ENCODE results near the gene TTC9.

The TTC9 gene

DNA sequence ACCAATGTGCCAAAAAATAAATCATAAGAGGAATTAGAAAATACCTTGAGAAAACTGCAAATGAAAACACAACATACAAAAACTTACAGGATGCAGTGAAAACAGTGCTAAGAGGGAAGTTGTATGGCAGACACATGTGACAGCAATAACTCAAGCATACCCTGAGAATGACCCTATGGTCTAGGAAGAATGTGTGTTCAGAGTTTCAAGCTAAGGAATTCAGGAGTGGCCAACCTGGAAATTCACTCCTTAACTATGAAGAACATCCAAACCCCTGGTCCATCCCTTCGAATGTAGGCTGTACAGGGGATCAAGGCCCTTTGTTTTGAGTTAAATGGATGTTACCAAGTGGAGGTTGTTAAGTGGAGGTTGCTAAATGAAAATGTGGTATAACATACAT is 16.7 kb upstream of the TTC9 start:
- Mint-ChIP-seq H3K4me1 (peaks cover 11% of the 10 kb centered on the region), H3K36me3 (peaks cover 37% of the 10 kb centered on the region), H3K9me3 (peaks cover 14% of the 10 kb centered on the region), H3K4me3 (no peak overlapping the region), H3K27ac (peak overlapping the region; percentile 23), H3K27me3 (no peaks in the 10 kb centered on the region)
- no peak for ATAC-seq (ENCODE audit: low read depth)
- DNase-seq (ENCODE audit: low spot score in 2 of 2): no peak

DNA sequence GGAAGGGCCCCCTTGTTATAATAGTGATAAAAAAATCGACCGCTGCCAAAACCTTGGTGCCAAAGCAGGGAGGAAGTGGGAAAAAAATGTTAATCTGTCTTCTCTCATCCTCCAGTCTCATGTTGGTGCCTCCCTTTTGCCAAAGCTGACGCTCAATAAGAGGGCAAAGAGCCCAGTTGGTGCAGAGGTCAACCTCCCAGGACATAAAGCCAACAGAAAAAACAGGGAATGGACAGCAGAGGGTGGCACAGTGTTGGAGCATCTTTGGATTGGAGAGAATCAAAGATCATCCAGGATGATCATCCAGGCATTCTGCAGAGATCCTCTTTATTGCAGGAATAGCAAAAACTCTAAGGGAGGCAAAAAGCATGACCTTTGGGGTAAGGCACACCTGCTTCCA is 9.8 kb upstream of the TTC9 start:
- DNase-seq (ENCODE audit: low spot score in 2 of 2): no peak
- peaks cover 11% of the 10 kb centered on the region for H3K4me1 Mint-ChIP-seq
- H3K9me3 Mint-ChIP-seq: peaks cover 4% of the 10 kb centered on the region
- H3K36me3 Mint-ChIP-seq: peaks cover 23% of the 10 kb centered on the region
- H3K27ac Mint-ChIP-seq: no peak overlapping the region
- no peaks in the 10 kb centered on the region for H3K27me3 Mint-ChIP-seq
- no peak overlapping the region for H3K4me3 Mint-ChIP-seq
- ATAC-seq (ENCODE audit: low read depth): no peak

DNA sequence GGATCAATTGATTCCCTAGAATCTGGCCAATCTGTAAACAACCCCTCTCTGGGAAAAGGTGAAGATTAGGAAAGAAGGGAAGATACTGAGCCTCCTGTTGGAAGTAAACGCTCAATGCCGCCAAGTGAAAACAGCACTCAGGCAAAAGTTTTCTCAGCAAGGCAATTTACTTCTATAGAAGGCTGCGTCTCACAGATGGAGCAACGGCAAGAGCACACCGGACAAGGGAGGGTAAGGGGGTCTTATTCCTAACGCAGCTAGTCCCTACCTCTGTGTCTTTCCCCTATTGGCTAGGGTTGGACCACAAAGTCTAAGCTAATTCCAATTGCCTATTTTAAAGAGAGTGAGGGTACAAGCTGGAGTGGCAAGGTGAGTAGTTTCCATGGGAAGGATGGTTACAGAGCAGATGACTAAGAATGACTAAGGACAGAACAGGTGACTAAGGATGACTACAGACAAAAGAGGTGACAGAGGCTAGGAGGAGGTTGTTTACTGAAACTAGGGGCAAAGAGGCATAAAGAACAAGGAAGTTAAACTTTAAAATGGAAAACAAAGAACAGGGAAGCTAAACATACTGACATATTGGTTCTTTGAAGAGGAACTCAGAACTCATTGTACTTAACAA is 5.6 kb upstream of the TTC9 start:
- DNase-seq (ENCODE audit: low spot score in 2 of 2) (no peak), ATAC-seq (ENCODE audit: low read depth) (no peak)
- Mint-ChIP-seq H3K4me3 (no peak overlapping the region), H3K27ac (peak overlapping the region; percentile 2), H3K4me1 (peaks cover 26% of the 10 kb centered on the region), H3K27me3 (no peaks in the 10 kb centered on the region), H3K9me3 (peaks cover 2% of the 10 kb centered on the region), H3K36me3 (peaks cover 14% of the 10 kb centered on the region)

DNA sequence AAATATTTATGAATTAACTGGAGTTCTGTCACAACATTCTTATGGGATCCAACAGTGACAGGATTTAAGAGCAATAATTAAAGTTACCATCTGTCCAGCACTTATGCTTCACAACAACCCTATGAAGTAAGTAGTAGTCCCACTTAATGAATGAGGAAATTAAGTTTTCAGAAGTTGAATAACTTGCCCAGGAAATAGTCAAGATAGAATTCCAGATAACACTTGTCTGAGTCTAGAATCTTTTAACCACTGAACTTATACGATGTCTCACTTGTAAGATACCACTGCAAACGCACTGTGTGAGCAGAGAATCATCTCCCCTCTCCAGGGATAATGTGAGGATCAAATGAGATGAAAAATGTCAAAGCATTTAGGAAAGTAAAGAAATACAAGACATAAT is 3.3 kb upstream of the TTC9 start:
- H3K4me3 Mint-ChIP-seq: no peak overlapping the region
- H3K4me1 Mint-ChIP-seq: peaks cover 27% of the 10 kb centered on the region
- DNase-seq (ENCODE audit: low spot score in 2 of 2) (no peak), ATAC-seq (ENCODE audit: low read depth) (no peak)
- no peaks in the 10 kb centered on the region for H3K27me3 Mint-ChIP-seq
- peaks cover 2% of the 10 kb centered on the region for H3K9me3 Mint-ChIP-seq
- peaks cover 11% of the 10 kb centered on the region for H3K36me3 Mint-ChIP-seq
- no peak overlapping the region for H3K27ac Mint-ChIP-seq

DNA sequence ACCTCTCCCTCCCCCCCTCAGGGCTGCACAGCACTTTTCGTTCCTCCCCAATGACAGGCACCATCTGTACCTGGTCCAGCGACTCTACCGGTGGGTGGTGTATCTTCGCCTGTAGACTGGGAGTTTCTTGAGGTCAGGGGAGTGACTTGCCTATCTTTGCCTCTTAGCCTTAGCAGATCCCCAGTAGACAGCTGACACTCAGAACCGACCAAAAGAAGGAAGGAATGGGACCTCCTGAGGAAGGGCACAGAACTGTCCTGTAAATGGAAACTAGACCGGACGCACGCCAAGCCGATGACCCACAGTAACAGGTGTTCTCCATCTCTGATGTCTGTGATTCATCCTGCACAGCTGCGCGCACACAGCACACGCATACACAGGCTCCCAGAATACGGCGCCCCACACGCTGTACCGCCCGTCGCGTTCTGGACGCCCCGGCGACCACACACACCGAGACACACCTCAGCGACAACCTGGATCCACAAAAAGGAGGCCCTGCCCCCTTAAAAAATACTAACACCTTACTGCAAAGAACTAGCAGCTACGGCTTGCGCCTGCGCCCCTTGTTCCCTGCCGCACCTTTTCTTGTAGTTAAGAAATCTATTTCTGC is 673 bp upstream of the TTC9 start:
- no peaks in the 10 kb centered on the region for H3K27me3 Mint-ChIP-seq
- peaks cover 2% of the 10 kb centered on the region for H3K9me3 Mint-ChIP-seq
- H3K27ac Mint-ChIP-seq: peak overlapping the region; percentile 61
- peaks cover 40% of the 10 kb centered on the region for H3K4me1 Mint-ChIP-seq
- H3K4me3 Mint-ChIP-seq: peak overlapping the region; percentile 90
- ATAC-seq (ENCODE audit: low read depth) (peak; percentile 66), DNase-seq (ENCODE audit: low spot score in 2 of 2) (peak; percentile 28 to 37)
- H3K36me3 Mint-ChIP-seq: peaks cover 5% of the 10 kb centered on the region

DNA sequence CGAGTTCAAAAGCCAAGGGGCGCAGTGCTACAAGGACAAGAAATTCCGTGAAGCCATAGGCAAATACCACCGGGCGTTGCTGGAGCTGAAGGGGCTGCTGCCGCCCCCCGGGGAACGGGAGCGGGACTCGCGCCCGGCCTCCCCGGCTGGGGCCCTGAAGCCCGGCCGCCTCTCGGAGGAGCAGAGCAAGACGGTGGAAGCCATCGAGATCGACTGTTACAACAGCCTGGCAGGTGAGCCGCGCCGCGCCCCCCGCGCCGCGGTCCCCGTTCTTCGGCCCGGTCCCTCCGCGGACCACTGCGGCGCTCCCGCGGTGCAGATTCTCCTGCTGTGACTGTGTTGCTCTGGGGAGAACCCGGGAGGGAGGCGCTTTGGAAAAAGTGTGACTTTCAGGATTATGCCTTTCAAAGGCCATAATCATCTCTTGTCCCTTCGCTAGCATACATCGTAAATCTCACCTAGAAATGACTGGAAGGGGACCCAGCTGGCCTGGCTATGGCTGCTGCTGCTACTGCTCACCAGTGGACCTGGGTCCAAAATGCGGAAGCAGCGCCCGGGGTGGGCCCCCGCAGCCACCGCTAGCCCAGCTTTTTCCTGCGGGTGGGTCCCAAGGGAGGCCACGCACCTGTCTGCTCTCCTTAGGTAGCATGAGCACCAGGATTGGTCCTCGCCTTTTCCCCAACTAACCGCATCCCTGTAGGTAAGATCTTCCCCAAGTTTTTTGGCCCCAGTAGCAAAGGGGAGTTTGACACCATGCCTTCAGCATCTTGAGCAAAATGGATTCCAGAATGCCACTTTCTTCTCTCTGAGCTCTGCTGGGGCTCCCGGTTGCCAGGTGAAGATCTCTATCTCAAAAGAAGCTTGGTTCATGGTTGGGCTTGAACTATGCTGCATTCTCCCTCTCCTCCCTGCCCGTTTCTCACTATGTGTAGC is 853 bp downstream of the TTC9 start:
- Mint-ChIP-seq H3K36me3 (peaks cover 2% of the 10 kb centered on the region), H3K4me1 (peaks cover 40% of the 10 kb centered on the region), H3K9me3 (no peaks in the 10 kb centered on the region), H3K4me3 (peak overlapping the region; percentile 94), H3K27ac (peak overlapping the region; percentile 89), H3K27me3 (no peaks in the 10 kb centered on the region)
- peak; percentile 37 to 46 for DNase-seq (ENCODE audit: low spot score in 2 of 2)
- peak; percentile 43 for ATAC-seq (ENCODE audit: low read depth)

DNA sequence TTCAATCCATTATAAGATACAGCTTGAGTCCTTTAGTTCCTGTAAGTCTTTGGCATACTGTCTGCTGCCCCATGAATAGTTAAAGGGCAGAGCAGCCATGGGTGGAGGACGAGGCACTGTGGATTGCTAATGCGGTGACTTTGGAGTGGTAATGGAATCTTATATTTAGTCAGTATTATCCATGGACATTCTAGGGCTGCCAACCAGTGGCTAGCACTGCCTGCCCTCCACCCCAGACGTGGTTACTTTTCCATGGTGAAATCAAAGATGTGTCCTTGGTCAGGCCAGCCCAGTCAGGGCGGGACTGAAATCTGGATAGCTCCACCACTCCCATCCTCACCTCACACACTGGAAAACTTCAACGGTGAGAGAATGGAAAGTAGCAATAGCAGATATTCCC is 2.3 kb downstream of the TTC9 start:
- no peak for ATAC-seq (ENCODE audit: low read depth)
- Mint-ChIP-seq H3K27me3 (no peaks in the 10 kb centered on the region), H3K27ac (peak overlapping the region; percentile 89)

DNA sequence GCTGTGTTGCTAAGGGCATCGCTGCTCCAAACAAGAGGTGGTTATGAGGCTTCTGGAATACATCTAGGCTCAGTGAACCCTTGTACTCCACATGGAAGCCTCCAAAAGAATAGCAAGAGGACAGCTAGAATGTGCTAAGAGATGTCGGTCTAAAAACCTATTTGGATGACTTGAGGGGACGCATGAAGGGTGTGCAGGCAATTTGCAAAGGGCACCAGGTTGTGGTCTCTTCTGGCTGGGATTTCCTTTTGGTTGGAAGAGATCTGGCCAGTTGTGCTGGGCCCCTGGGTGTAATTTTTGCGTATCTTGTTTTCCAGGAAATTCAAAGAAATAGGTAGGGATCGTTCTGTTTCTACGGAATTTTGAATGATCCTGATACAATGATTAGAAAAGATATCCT is 4.2 kb downstream of the TTC9 start:
- no peak overlapping the region for H3K4me3 Mint-ChIP-seq
- peaks cover 11% of the 10 kb centered on the region for H3K36me3 Mint-ChIP-seq
- peak overlapping the region; percentile 10 for H3K27ac Mint-ChIP-seq
- ATAC-seq (ENCODE audit: low read depth) (no peak), DNase-seq (ENCODE audit: low spot score in 2 of 2) (no peak)
- H3K4me1 Mint-ChIP-seq: peaks cover 45% of the 10 kb centered on the region
- no peaks in the 10 kb centered on the region for H3K27me3 Mint-ChIP-seq
- no peaks in the 10 kb centered on the region for H3K9me3 Mint-ChIP-seq

More for the DNA sequence above, 2.3 kb downstream of the TTC9 start:
- peaks cover 46% of the 10 kb centered on the region for H3K4me1 Mint-ChIP-seq
- H3K4me3 Mint-ChIP-seq: peak overlapping the region; percentile 94
- no peak for DNase-seq (ENCODE audit: low spot score in 2 of 2)
- H3K9me3 Mint-ChIP-seq: no peaks in the 10 kb centered on the region
- H3K36me3 Mint-ChIP-seq: peaks cover 6% of the 10 kb centered on the region

DNA sequence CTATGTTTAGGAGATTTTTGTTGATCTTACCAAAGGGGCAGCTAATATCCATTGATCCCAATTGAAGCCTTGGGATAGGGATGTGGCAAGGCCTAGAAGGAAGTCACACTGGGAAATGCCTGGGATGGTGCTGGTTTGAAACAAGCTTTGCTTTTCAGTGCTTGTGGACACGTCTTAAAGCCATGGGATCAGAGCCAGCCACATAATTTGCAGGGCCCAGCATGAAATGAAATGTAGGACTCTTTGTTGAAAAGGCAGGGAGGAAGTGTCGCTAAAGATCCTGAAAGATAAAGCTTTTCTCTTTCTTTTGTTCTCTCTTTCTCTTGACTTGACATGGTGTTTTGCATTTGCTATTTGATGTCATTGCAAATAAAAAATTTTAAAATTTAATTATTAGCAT is 5.0 kb downstream of the TTC9 start:
- Mint-ChIP-seq H3K36me3 (peaks cover 11% of the 10 kb centered on the region), H3K4me1 (peaks cover 47% of the 10 kb centered on the region), H3K27me3 (no peaks in the 10 kb centered on the region), H3K9me3 (no peaks in the 10 kb centered on the region), H3K27ac (peak overlapping the region; percentile 10), H3K4me3 (peak overlapping the region; percentile 29)
- DNase-seq (ENCODE audit: low spot score in 2 of 2): no peak
- no peak for ATAC-seq (ENCODE audit: low read depth)

DNA sequence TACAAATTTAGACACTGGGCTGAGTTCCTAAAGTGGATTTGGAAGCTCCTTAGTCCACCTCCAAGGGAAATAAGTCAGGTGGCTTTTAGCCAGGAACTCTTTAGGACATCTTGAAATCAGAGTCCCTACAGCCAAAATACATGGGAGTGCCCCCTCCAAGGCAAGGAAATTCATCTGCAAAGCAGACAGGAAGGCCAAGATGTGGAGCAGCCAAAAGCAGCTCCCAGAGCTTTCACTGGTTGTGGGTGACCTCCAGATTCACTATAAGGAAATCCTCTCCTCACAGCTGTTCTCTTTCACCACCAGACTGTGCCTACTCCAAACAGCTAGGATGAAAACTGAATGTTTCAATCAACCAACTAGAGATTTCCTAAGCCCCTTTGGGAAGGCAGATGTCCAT is 6.6 kb downstream of the TTC9 start:
- Mint-ChIP-seq H3K4me1 (peaks cover 48% of the 10 kb centered on the region), H3K4me3 (no peak overlapping the region)
- DNase-seq (ENCODE audit: low spot score in 2 of 2): no peak

DNA sequence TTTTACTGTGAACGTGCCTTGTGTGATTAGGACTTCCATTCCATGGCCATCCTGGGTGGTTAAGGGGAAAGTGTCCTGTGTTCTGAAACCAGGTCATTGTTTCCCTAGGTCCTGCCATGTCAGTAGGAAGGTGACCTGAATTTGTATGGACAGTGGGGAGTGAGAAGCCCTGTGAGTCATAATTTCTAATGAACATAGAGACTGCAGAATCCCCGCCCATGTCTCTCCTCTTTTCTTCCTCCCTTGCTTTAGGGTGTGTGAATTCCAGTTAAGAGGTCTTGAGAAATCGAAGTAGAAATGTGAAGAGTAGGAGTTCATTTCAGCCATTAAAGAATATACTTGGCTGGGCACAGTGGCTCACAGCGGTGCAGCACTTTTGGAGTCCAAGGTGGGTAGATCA is 8.1 kb downstream of the TTC9 start:
- Mint-ChIP-seq H3K27me3 (no peaks in the 10 kb centered on the region), H3K36me3 (peaks cover 15% of the 10 kb centered on the region), H3K27ac (peak overlapping the region; percentile 73), H3K4me3 (no peak overlapping the region), H3K4me1 (peaks cover 45% of the 10 kb centered on the region), H3K9me3 (no peaks in the 10 kb centered on the region)
- no peak for DNase-seq (ENCODE audit: low spot score in 2 of 2)
- ATAC-seq (ENCODE audit: low read depth): no peak

More for the DNA sequence above, 6.6 kb downstream of the TTC9 start:
- Mint-ChIP-seq H3K27me3 (no peaks in the 10 kb centered on the region), H3K27ac (no peak overlapping the region), H3K9me3 (no peaks in the 10 kb centered on the region), H3K36me3 (peaks cover 15% of the 10 kb centered on the region)
- ATAC-seq (ENCODE audit: low read depth): no peak

DNA sequence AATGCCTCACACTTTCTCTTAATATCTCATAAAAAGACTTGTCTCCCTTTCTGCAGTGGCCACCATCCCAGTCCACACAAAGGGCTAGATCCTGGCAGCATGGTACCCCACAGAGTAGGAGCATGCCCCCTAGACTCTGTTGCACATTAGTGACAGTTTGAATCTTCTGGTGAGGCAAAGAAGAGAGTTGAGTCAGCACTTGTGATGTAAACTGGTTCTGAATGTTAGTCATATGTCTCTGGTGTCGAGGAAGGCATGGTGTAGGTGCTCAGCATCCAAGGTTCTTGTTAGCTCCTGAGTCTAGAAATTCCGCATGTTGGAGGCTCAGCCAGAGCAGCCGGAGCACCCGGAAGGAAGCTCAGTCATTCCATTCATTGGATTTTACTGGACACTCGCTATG is 9.8 kb downstream of the TTC9 start:
- peak overlapping the region; percentile 96 for H3K27ac Mint-ChIP-seq
- H3K4me3 Mint-ChIP-seq: no peak overlapping the region
- H3K27me3 Mint-ChIP-seq: no peaks in the 10 kb centered on the region
- H3K9me3 Mint-ChIP-seq: no peaks in the 10 kb centered on the region
- peaks cover 16% of the 10 kb centered on the region for H3K36me3 Mint-ChIP-seq
- ATAC-seq (ENCODE audit: low read depth): no peak
- no peak for DNase-seq (ENCODE audit: low spot score in 2 of 2)
- peaks cover 47% of the 10 kb centered on the region for H3K4me1 Mint-ChIP-seq

DNA sequence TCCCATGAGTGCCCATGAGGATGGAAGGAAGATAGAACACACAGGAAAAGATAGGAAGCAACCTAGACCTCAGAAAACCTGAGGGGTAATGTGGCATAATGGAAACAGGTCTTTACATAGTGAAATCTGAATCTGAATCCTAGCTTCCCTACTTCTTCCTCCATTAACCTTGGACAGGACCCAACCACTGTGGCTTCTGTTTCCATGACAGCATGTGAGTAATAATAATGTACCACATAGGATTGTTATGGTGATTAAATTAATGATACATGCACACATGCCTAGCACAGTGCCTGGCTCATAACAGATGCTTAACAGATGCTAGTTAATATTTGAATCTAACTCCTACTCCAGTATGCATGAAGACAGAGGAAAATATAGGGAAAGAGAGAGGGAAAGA is 11.2 kb downstream of the TTC9 start:
- ATAC-seq (ENCODE audit: low read depth) (no peak), DNase-seq (ENCODE audit: low spot score in 2 of 2) (no peak)
- Mint-ChIP-seq H3K4me1 (peaks cover 48% of the 10 kb centered on the region), H3K4me3 (no peak overlapping the region), H3K36me3 (peaks cover 16% of the 10 kb centered on the region), H3K9me3 (no peaks in the 10 kb centered on the region), H3K27me3 (no peaks in the 10 kb centered on the region), H3K27ac (peak overlapping the region; percentile 96)

DNA sequence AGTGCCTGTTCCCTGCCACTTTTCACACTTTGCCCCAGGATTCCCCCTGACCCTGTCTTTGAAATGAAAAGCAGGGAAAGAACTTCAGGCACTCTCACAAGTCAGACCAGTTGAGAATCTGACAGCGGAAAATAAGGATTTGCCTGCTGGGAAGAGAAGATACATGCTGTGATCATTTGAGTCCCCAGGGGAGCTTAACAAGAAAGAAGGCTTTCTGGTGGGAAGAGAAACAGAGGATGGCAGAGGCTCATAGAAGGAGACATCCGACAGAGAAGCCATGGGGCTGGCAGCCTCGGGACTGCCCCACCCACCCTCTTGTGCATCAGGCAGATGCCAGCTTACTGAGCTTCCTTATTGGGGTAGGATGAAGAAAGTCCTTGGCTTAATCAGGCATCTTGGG is 11.9 kb downstream of the TTC9 start:
- Mint-ChIP-seq H3K9me3 (no peaks in the 10 kb centered on the region), H3K36me3 (peaks cover 16% of the 10 kb centered on the region), H3K27me3 (no peaks in the 10 kb centered on the region), H3K4me3 (no peak overlapping the region), H3K4me1 (peaks cover 48% of the 10 kb centered on the region), H3K27ac (peak overlapping the region; percentile 96)
- DNase-seq (ENCODE audit: low spot score in 2 of 2): no peak
- ATAC-seq (ENCODE audit: low read depth): no peak
